SKM-1 (cell line): ENCODE measurements around the gene SEMA3D.

Experiments
- DNase-seq: peaks from one replicate; lab custom pipeline; 2025; ENCODE audit not compliant: unreplicated experiment; lab: John Stamatoyannopoulos, UW

SEMA3D gene

DNA sequence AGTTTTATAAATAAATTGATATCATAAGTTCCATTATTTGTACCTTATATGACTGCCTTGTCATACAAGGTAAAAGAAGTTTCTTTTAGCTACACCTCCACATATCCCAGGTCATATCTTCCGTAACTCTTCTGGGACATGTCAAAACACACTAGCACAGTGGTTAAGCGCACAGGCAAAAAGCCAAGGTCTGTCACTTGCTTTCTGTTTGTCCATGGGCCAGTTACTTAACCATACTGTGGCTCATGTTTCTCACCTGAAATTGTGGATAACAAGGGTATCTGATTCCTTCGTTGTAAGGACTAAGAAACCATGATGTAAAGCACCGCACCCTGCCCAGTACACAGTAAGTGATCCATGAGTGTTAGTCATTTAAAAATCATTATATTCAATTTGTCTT lies 56.2 kb downstream of the SEMA3D start:
- no peak for DNase-seq

GRCh38 chr7:85126383-85126782 lies 60.5 kb downstream of the SEMA3D start:
- DNase-seq, result no peak

- no peak for DNase-seq
These were observed 61.2 kb downstream of the SEMA3D start for GRCh38 chr7:85125651-85126131.

- no peak for DNase-seq
These were observed 61.7 kb downstream of the SEMA3D start for GRCh38 chr7:85125176-85125575.

- no peak for DNase-seq
These were observed 66.9 kb downstream of the SEMA3D start for GRCh38 chr7:85119934-85120333.

DNA sequence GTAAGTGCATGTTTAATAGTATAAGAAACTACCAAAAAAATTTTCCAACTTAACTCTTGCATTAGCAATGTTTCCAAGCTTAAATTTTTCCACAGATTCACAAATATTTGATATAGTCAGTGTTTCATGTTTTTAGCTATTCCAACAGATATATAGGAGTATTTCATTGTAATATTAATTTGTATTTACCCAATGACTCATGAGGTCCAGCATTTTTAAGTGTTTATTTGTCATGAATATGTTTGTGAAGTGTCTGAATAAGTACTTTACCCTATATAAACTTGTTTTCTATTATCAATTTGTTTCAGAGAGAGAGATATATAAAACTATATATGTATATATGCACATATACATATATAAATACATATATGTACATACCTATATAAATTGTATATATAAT lies 71.0 kb downstream of the SEMA3D start:
- no peak for DNase-seq

GRCh38 chr7:85115006-85115405 lies 71.8 kb downstream of the SEMA3D start:
- no peak for DNase-seq

GRCh38 chr7:85114342-85114741 lies 72.5 kb downstream of the SEMA3D start:
- no peak for DNase-seq

DNA sequence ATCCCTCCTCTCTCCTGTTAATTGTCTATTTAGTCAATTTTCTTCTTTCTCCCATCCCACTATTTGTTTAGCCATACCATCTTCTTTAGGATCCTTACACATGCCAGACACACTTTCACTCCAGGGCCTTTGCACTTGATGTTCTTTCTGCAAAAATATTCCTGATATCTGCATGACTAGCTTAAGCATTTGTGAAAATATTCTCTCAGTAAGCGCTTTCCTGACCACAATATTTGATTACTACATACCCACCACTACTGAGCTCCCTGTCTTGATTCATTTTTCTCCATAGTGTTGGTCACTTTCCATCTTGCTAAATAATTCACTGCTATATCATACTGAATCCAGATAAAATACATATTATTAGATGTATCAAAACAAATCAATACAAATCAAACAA lies 75.1 kb downstream of the SEMA3D start:
- DNase-seq, result no peak

- no peak for DNase-seq
These were observed 80.1 kb downstream of the SEMA3D start for GRCh38 chr7:85106719-85107118.

DNA sequence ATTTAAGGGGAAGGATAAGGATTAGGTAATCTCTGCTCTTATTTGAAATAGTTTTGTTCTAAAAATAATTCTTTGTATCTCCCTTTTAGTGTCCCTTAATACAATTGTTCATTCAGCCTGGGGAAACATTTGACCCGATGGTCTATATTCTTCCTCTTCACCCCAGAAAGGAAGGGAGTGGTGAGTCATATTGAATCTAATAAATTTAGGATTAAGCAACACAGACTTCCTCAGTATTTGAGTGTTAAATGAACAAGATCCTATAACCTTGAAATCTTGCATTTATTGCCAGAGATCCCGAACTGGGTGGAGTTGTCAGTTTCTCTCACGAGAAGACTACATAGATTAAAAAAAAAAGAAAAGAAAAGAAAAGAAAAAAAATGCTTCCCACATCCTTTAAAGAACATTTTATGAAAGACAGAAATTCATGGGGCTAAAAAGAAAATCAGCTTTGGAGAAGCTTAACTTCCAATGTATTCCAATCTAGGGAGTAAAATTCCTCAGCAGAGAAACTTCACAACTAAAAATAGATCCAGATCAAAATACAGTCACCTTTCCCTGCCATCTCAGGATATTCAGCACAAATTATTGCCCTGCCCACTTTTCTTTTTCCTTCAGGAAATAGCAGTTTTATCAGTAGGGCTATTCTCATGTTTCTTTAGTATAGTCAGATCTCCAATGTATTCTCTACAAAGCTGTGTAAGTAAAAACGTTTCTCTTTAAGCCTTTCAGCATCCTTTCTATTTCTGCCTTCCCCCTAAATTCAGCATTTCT lies 82.2 kb downstream of the SEMA3D start:
- no peak for DNase-seq

DNA sequence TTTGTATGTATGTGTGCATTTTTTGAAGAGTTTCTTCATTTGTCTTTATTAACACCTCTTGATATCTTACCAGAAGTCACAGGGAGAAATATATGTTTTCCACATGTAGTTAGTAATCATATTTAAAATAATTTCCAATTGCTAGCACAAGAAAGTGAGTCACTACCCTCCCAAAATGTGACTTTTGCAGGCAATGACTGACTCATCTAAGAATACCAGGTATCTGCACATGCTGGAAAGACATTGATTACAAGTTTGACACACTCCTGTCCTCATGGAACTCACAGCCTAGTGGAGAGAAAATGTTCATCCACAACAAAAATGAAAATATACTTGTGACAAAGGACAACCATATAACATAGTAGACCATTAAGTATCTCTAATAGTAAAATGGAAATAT lies 82.9 kb downstream of the SEMA3D start:
- no peak for DNase-seq

DNA sequence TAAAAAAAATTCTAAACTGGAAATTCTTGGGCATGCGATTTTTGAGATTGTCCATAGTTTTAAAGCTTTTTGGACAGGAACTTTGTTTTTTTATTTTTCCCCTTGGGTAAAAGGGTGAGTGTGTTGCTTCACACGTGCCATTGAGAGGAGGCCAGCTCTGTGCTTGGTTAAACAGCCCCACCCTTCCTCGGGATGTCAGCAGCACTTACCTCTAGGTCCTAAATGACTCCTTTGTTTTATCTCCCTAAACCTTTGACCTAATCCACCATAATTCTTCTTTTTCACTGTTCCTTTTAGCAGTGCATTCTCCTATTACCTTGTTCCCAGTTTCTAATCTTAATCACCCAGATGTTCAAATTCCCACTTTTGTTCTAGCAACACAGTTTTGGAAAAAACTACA lies 83.5 kb downstream of the SEMA3D start:
- no peak for DNase-seq

GRCh38 chr7:85102813-85103350 lies 84.0 kb downstream of the SEMA3D start:
- no peak for DNase-seq

GRCh38 chr7:85101347-85101746 lies 85.5 kb downstream of the SEMA3D start:
- DNase-seq, result no peak

DNA sequence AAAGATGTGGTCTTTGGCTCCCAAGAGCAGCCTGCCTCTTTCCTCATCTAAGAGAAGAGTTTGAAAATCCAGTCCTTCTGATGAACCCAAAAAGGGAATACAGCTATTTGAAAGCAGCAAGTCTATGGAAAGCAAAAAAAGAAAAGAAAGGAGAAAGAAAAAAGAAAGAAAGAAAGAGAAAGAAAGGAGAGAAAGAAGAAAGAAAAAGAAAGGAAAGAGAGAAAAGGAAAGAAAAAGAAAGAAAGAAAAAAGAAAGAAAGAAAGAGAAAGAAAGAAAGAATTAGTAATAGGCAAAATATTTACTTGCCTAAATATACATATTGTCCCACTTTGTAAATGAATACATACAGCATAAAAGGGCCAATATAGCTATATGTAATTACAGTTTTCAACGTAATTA lies 89.0 kb downstream of the SEMA3D start:
- no peak for DNase-seq

- DNase-seq, result no peak
These were observed 91.0 kb downstream of the SEMA3D start for GRCh38 chr7:85095806-85096205.

DNA sequence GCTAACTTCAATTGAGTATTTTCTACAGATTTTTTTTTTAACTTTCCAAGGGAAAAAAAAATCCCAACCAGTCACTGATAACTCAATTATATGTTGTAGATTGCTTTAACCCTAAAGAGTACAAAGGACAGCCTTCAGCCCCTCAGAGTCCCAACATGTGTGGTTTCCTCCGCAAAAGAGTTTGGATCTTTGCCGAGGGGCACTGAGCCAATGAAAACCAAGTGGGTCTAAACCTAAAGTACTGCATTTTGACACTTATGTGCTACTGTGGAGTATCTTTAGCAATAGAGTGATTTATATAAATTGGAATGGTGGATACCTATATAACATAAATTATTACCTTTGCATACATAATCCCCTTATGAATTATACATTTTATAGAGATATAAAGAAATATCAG lies 91.5 kb downstream of the SEMA3D start:
- DNase-seq, result no peak

GRCh38 chr7:85094046-85094725 lies 92.7 kb downstream of the SEMA3D start:
- DNase-seq, result no peak

DNA sequence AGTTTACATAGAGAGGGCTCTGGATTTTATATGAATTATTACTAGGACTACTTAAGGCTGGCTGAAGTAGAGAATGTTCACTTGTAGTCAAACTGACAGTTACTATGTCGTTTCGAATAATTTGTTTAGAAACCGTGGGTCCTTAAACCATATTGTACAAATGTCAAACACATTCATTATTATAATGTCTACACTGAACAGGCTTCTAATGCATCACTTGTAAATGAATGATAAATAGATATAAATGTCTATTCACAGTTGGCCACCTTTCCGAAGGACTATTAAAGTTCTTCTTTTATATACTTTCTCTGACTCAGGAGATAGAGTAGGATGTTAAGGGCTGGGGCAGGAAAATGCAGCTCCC lies 95.3 kb downstream of the SEMA3D start:
- DNase-seq, result no peak

DNA sequence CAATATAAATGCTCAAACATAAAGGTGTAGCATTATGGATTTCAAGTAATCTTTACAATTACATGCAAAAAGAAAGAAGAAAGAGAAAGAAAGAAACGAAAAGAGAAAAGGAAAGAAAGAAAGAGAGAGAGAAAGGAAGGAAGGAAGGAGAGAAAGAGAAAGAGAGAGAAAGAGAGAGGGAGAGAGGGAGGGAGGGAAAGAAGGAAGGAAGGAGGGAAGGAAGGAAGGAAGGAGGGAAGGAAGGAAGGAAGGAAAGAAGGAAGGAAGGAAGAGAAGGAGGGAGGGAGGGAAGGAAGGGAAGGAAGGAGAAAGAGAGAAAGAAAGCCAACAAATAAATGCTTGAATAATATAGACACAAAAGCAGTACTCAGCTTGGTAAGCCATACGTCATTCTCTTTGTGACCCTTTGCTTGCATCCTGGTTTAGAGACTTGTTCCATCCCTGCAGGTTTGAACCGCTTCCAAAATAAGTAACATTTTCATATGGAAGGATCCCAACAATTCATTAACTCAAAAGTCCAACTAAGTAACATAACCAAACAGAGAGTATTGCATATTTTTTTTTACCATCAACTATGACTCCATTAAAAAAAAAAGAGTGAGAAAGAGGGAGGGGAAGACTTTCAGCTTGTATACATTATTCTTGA lies 95.8 kb downstream of the SEMA3D start:
- no peak for DNase-seq

GRCh38 chr7:85090143-85090542 lies 96.7 kb downstream of the SEMA3D start:
- no peak for DNase-seq
